HCT116 (cell line): ENCODE results near the gene HSPBAP1. TPM values are rescaled to one million over a fixed set of nuclear protein-coding genes. Genes with fewer than 3 reads are reported as not detected.

Source experiments
- ATAC-seq: fragments of 200-7000 bp; cut with Tn5 transposase; 2 replicates; pipeline ENCODE4 v1.9.1; 2020; ENCODE audit warnings: mild to moderate bottlenecking, moderate library complexity
- BruUV-seq: library from RNA; stranded (reverse); fragments of 400-500 nt; replicated peaks from 2 replicates; lab custom pipeline; 2021; lab: Mats Ljungman, UMichigan
- CTCF ChIA-PET: fragments of 300-600 bp; sonication (Branson Sonifier 250); formaldehyde crosslinking; loops from one replicate; lab custom pipeline; 2021; ENCODE audit warnings: antibody characterized with exemption; lab: Charles Lee
- POLR2A ChIA-PET: fragments of 300-600, 350-600 bp; sonication (Branson Sonifier 250); formaldehyde crosslinking; loops from one replicate; lab custom pipeline; 2021; ENCODE audit warnings: antibody characterized with exemption; lab: Charles Lee
- RAD21 ChIA-PET, 2 experiments: fragments of 300-600 bp; sonication (Branson Sonifier 250); formaldehyde crosslinking; loops; one replicate each; lab custom pipeline; 2023; ENCODE audit warnings: low total read pairs in 2 of 2; ENCODE audit not compliant: uncharacterized antibody in 2 of 2, unreplicated experiment in 2 of 2, low non-redundant PET in 1 of 2; lab: Charles Lee
- DNase-seq: peaks from one replicate; pipeline ENCODE4 v3.0.0-alpha.2; 2010; ENCODE audit warnings: low read depth, low spot score
- H2AFZ ChIP-seq: fragments of 200-600 bp; shearing (Covaris generic), sonication (generic); 2 replicates; pipeline ENCODE4 v1.6.1; 2017; ENCODE audit warnings: low read depth, mixed run types, mixed read lengths, antibody characterized with exemption, low read length; ENCODE audit not compliant: poor library complexity, severe bottlenecking
- H3K27ac ChIP-seq: 2 replicates; pipeline ENCODE4 v1.5.1; 2012; ENCODE audit warnings: low read depth, low read length
- H3K27me3 ChIP-seq: fragments of 200-600 bp; sonication (generic); 2 replicates; pipeline ENCODE4 v1.6.1; 2016; ENCODE audit warnings: mixed run types, low read length, mixed read lengths; ENCODE audit not compliant: insufficient read depth
- H3K36me3 ChIP-seq, 2 experiments: fragments of 200-500 bp in 1 of 2; fragments of 200-600 bp in 1 of 2; sonication (Bioruptor generic) in 1 of 2; sonication (generic) in 1 of 2; 2 replicates each; pipeline versions ENCODE4 v1.5.1 to v1.6.1; 2014 to 2016; ENCODE audit warnings: low read length in 2 of 2, inconsistent platforms in 1 of 2, mixed read lengths in 1 of 2, mixed run types in 1 of 2; ENCODE audit not compliant: insufficient read depth in 2 of 2, control insufficient read depth in 1 of 2
- H3K4me1 ChIP-seq, 2 experiments: fragments of 200-600 bp in 1 of 2; sonication (generic) in 1 of 2; 2 replicates each; pipeline versions ENCODE4 v1.5.1 to v1.6.1; 2012 to 2017; ENCODE audit warnings: low read length in 2 of 2, inconsistent platforms in 1 of 2, mild to moderate bottlenecking in 1 of 2, mixed read lengths in 1 of 2, mixed run types in 1 of 2, moderate library complexity in 1 of 2; ENCODE audit not compliant: insufficient read depth in 2 of 2, control insufficient read depth in 1 of 2
- H3K4me2 ChIP-seq: fragments of 200-600 bp; sonication (generic); 2 replicates; pipeline ENCODE4 v1.6.1; 2017; ENCODE audit warnings: mixed run types, low read length, mixed read lengths
- H3K4me3 ChIP-seq, 2 experiments: fragments of 200-600 bp in 1 of 2; sonication (generic) in 1 of 2; replicated peaks in 1 of 2; 2 replicates each; pipeline ENCODE4 v1.5.1; 2011 to 2016; ENCODE audit warnings: low read length in 2 of 2, control low read depth in 1 of 2, low read depth in 1 of 2, mild to moderate bottlenecking in 1 of 2, mixed read lengths in 1 of 2, mixed run types in 1 of 2
- H3K79me2 ChIP-seq: fragments of 200-600 bp; sonication (generic); 2 replicates; pipeline ENCODE4 v1.6.1; 2017; ENCODE audit warnings: mild to moderate bottlenecking, mixed run types, low read length, moderate library complexity, mixed read lengths; ENCODE audit not compliant: insufficient read depth
- H3K9ac ChIP-seq: fragments of 200-600 bp; sonication (generic); 2 replicates; pipeline ENCODE4 v1.6.1; 2016; ENCODE audit warnings: low read length, mixed read lengths
- H3K9me2 ChIP-seq: fragments of 200-600 bp; sonication (generic), shearing (Covaris generic); 2 replicates; pipeline ENCODE4 v1.6.1; 2017; ENCODE audit warnings: mixed run types, mild to moderate bottlenecking, moderate library complexity; ENCODE audit not compliant: insufficient read depth
- H3K9me3 ChIP-seq, 2 experiments: fragments of 200-500 bp in 1 of 2; fragments of 200-600 bp in 1 of 2; sonication (Bioruptor generic) in 1 of 2; sonication (generic) in 1 of 2; 2 replicates each; pipeline ENCODE4 v1.6.1; 2014 to 2017; ENCODE audit warnings: low read length in 2 of 2, mixed read lengths in 2 of 2, inconsistent platforms in 1 of 2, low read depth in 1 of 2, mild to moderate bottlenecking in 1 of 2, mixed run types in 1 of 2, moderate library complexity in 1 of 2; ENCODE audit not compliant: control insufficient read depth in 1 of 2, insufficient read depth in 1 of 2
- H4K20me1 ChIP-seq: fragments of 200-600 bp; sonication (generic), shearing (Covaris generic); 2 replicates; pipeline ENCODE4 v1.6.1; 2017; ENCODE audit warnings: mixed run types, mild to moderate bottlenecking, moderate library complexity; ENCODE audit not compliant: insufficient read depth
- ATF3 ChIP-seq: IDR thresholded peaks from 2 replicates; pipeline ENCODE4 v1.6.1; 2012
- CEBPB ChIP-seq: IDR thresholded peaks from 2 replicates; pipeline ENCODE4 v1.6.1; 2012; ENCODE audit warnings: low read depth
- EGR1 ChIP-seq: IDR thresholded peaks from 2 replicates; pipeline ENCODE4 v1.6.1; 2012; ENCODE audit warnings: low read depth
- ELF1 ChIP-seq: IDR thresholded peaks from 2 replicates; pipeline ENCODE4 v1.6.1; 2012; ENCODE audit warnings: low read depth, borderline replicate concordance
- EZH2 ChIP-seq: fragments of 200-600 bp; sonication (generic); IDR thresholded peaks from 2 replicates; pipeline ENCODE4 v1.6.1; 2017; ENCODE audit warnings: antibody characterized with exemption, mixed run types
- EZH2phosphoT487 ChIP-seq: fragments of 200-600 bp; IDR thresholded peaks from 2 replicates; pipeline ENCODE4 v1.6.1; 2018; ENCODE audit warnings: antibody characterized with exemption, borderline replicate concordance
- FOSL1 ChIP-seq: IDR thresholded peaks from 2 replicates; pipeline ENCODE4 v1.6.1; 2012; ENCODE audit warnings: low read depth
- POLR2A ChIP-seq: IDR thresholded peaks from 2 replicates; pipeline ENCODE4 v1.7.0; 2011; ENCODE audit warnings: borderline replicate concordance; ENCODE audit not compliant: insufficient read depth, insufficient read length; ENCODE audit errors: extremely low read depth
- POLR2AphosphoS5 ChIP-seq: IDR thresholded peaks from 2 replicates; pipeline ENCODE4 v1.6.1; 2011; ENCODE audit warnings: mild to moderate bottlenecking, low read depth, low read length, moderate library complexity
- RAD21 ChIP-seq: IDR thresholded peaks from 2 replicates; pipeline ENCODE4 v1.6.1; 2012; ENCODE audit warnings: low read depth, mild to moderate bottlenecking
- SP1 ChIP-seq: IDR thresholded peaks from 2 replicates; pipeline ENCODE4 v1.6.1; 2012; ENCODE audit warnings: low read depth
- TCF7L2 ChIP-seq: IDR thresholded peaks from 2 replicates; pipeline ENCODE4 v1.7.0; 2011; ENCODE audit warnings: borderline replicate concordance, inconsistent platforms; ENCODE audit not compliant: insufficient read depth, insufficient read length; ENCODE audit errors: extremely low read depth
- YY1 ChIP-seq: IDR thresholded peaks from 2 replicates; pipeline ENCODE4 v1.6.1; 2011; ENCODE audit warnings: low read length, low read depth, moderate library complexity, mild to moderate bottlenecking; ENCODE audit not compliant: insufficient replicate concordance; ENCODE audit errors: extremely low read depth
- ZBTB33 ChIP-seq: IDR thresholded peaks from 2 replicates; pipeline ENCODE4 v1.6.1; 2011; ENCODE audit warnings: mild to moderate bottlenecking, low read length, moderate library complexity; ENCODE audit not compliant: insufficient replicate concordance; ENCODE audit errors: extremely low read depth
- ZFX ChIP-seq: fragments of 450-650 bp; IDR thresholded peaks from 2 replicates; pipeline ENCODE4 v1.6.1; 2017
- ZNF274 ChIP-seq: fragments of 200-500 bp; sonication (Bioruptor generic); IDR thresholded peaks from 2 replicates; pipeline ENCODE4 v1.6.1; 2014; ENCODE audit warnings: mild to moderate bottlenecking, low read depth, low read length, inconsistent platforms
- intact Hi-C: fragments of 100-400 bp; cut with micrococcal nuclease; formaldehyde crosslinking; loops from 2 replicates; pipeline ENCODE4 v1.10.0; 2022
- total RNA-seq: library from RNA; stranded (reverse); gene quantifications from one replicate; pipeline ENCODE4 v1.2.1, GENCODE V29; 2021; ENCODE audit not compliant: unreplicated experiment

HSPBAP1 gene
- total RNA-seq, 1 experiment from 2014 or later, result 6.6 TPM

- RAD21 ChIA-PET, result no interaction called here
- Histone ChIP-seq H3K4me1 (no peaks in the 10 kb centered on the region), H2AFZ (no peak overlapping the region), H3K9me3 (no peaks in the 10 kb centered on the region), H3K27ac (no peak overlapping the region), H3K4me3 (no peak overlapping the region), H3K4me2 (no peak overlapping the region), H3K79me2 (no peaks in the 10 kb centered on the region), H3K36me3 (0 out of 4 replicates have a peak, but pooled peaks cover 0 to 3% of the 10 kb centered on the region in 2 experiments), H4K20me1 (no peaks in the 10 kb centered on the region), H3K27me3 (no peaks in the 10 kb centered on the region), H3K9ac (no peak overlapping the region), H3K9me2 (no peaks in the 10 kb centered on the region)
- POLR2A ChIA-PET, result no interaction called here
- BruUV-seq, result no TSS peak
- CTCF ChIA-PET, result no interaction called here
- no peak for ATAC-seq
- TF ChIP-seq YY1, result no peak
- TF ChIP-seq POLR2A, result no peak
- no peak for TF ChIP-seq POLR2AphosphoS5
- no peak for TF ChIP-seq ATF3
- no peak for TF ChIP-seq RAD21
- TF ChIP-seq ZFX, result no peak
- no peak for TF ChIP-seq FOSL1
- TF ChIP-seq EZH2phosphoT487, result no peak
- TF ChIP-seq CEBPB, result no peak
- no peak for TF ChIP-seq SP1
- no peak for TF ChIP-seq TCF7L2
- TF ChIP-seq EGR1, result no peak
- no peak for TF ChIP-seq EZH2
- TF ChIP-seq ELF1, result no peak
- no peak for TF ChIP-seq ZNF274
- no peak for TF ChIP-seq ZBTB33
- no peak for DNase-seq
- intact Hi-C loops, result no loop called here
Measured at GRCh38 chr3:122716667-122717066, 77.0 kb downstream of the HSPBAP1 start.
